ENCODE data around the gene CHD2.

GRCh38 chr15:92881211-92881754, 18.8 kb upstream of the CHD2 start:
- TF ChIP-seq BHLHE40 (IDR thresholded peaks at IDR 0.05; ENCODE audit: low read depth, low read length) (no peak), CTCF (IDR thresholded peaks at IDR 0.05) (no peak), RAD21 (conservative IDR thresholded peaks at IDR 0.05 in 1 of 2, IDR thresholded peaks at IDR 0.05 in 1 of 2) (no peak; a peak in 1 of 5 replicates), CBX8 (IDR thresholded peaks at IDR 0.05) (no peak), CHD4 (IDR thresholded peaks at IDR 0.05; ENCODE audit: borderline replicate concordance) (no peak), SMC3 (IDR thresholded peaks at IDR 0.05) (no peak), MAFK (IDR thresholded peaks at IDR 0.05; ENCODE audit: partially characterized antibody) (no peak), NR3C1 (IDR thresholded peaks at IDR 0.05) (no peak)

All from A549 (cell line).